A673 (cell line): ENCODE results near the gene APOC3. TPM values are rescaled to one million over a fixed set of nuclear protein-coding genes. Genes with fewer than 3 reads are reported as not detected.

Experiments used
- BruUV-seq: library from RNA; stranded (reverse); fragments of 400-500 nt; replicated peaks from 2 replicates; lab custom pipeline; 2021; lab: Mats Ljungman, UMichigan
- CTCF ChIA-PET: fragments of 300-600 bp; sonication (Branson Sonifier 250); formaldehyde crosslinking; loops from one replicate; lab custom pipeline; 2022; ENCODE audit warnings: antibody characterized with exemption; lab: Charles Lee
- POLR2A ChIA-PET: fragments of 300-600 bp; sonication (Branson Sonifier 250); formaldehyde crosslinking; loops from one replicate; lab custom pipeline; 2022; ENCODE audit warnings: antibody characterized with exemption; ENCODE audit not compliant: low non-redundant PET; lab: Charles Lee
- DNase-seq: peaks from one replicate; pipeline ENCODE4 v3.0.0-alpha.2; 2015; ENCODE audit warnings: low spot score
- H3K27ac ChIP-seq: fragments of 200-600 bp; sonication (generic); 2 replicates; pipeline ENCODE4 v1.5.1; 2016; ENCODE audit warnings: mixed run types, low read depth, mild to moderate bottlenecking, mixed read lengths, antibody characterized with exemption, low read length; ENCODE audit not compliant: poor library complexity, severe bottlenecking
- H3K27me3 ChIP-seq: fragments of 200-600 bp; sonication (generic); replicated peaks from 2 replicates; pipeline ENCODE4 v1.6.1; 2017; ENCODE audit warnings: mixed run types, low read depth, mild to moderate bottlenecking, mixed read lengths, antibody characterized with exemption, low read length; ENCODE audit not compliant: insufficient read depth, poor library complexity
- H3K36me3 ChIP-seq: fragments of 200-600 bp; sonication (generic); 2 replicates; pipeline ENCODE4 v1.6.1; 2016; ENCODE audit warnings: mixed run types, mild to moderate bottlenecking, mixed read lengths, antibody characterized with exemption, low read length; ENCODE audit not compliant: insufficient read depth, poor library complexity, severe bottlenecking
- H3K4me1 ChIP-seq: fragments of 200-600 bp; sonication (generic); 2 replicates; pipeline ENCODE4 v1.6.1; 2017; ENCODE audit warnings: mixed run types, mild to moderate bottlenecking, mixed read lengths, antibody characterized with exemption, low read length; ENCODE audit not compliant: insufficient read depth, poor library complexity, severe bottlenecking
- H3K4me3 ChIP-seq: fragments of 200-600 bp; sonication (generic); 2 replicates; pipeline ENCODE4 v1.5.1; 2016; ENCODE audit warnings: low read depth, mixed run types, mild to moderate bottlenecking, mixed read lengths, low read length; ENCODE audit not compliant: poor library complexity, severe bottlenecking
- H3K9me3 ChIP-seq: fragments of 200-600 bp; sonication (generic); 2 replicates; pipeline ENCODE4 v1.6.1; 2016; ENCODE audit warnings: mixed run types, low read depth, mild to moderate bottlenecking, mixed read lengths, antibody characterized with exemption, low read length; ENCODE audit not compliant: poor library complexity, severe bottlenecking
- CTCF ChIP-seq: fragments of 300-800, 200-600 bp; sonication (generic); conservative IDR thresholded peaks from 2 replicates; pipeline ENCODE4 v1.5.1; 2017; ENCODE audit warnings: low read depth, mild to moderate bottlenecking, antibody characterized with exemption, low read length, moderate library complexity, mixed read lengths
- EZH2 ChIP-seq: fragments of 200-600 bp; sonication (generic); IDR thresholded peaks from 2 replicates; pipeline ENCODE4 v1.6.1; 2017; ENCODE audit warnings: borderline replicate concordance, low read depth, mild to moderate bottlenecking, mixed read lengths, antibody characterized with exemption, low read length; ENCODE audit not compliant: poor library complexity, severe bottlenecking
- intact Hi-C: fragments of 100-400 bp; cut with micrococcal nuclease; formaldehyde crosslinking; loops from one replicate; pipeline ENCODE4 v1.10.0; 2022; ENCODE audit not compliant: unreplicated experiment
- total RNA-seq: library from RNA; stranded (reverse); gene quantifications from 2 replicates; pipeline ENCODE4 v1.2.3, GENCODE V29; 2021

The APOC3 gene
- total RNA-seq, 1 experiment from 2014 or later: not detected

- H3K27me3 ChIP-seq: no peaks in the 10 kb centered on the region
- no peaks in the 10 kb centered on the region for H3K9me3 ChIP-seq
- no peaks in the 10 kb centered on the region for H3K4me1 ChIP-seq
- H3K27ac ChIP-seq: no peak overlapping the region
- intact Hi-C loops: no loop called here
- BruUV-seq: no TSS peak
- ChIA-PET POLR2A (no interaction called here), CTCF (no interaction called here)
- DNase-seq: no peak
- H3K4me3 ChIP-seq: no peak overlapping the region
- TF ChIP-seq EZH2: no peak
- TF ChIP-seq CTCF: no peak
- no peaks in the 10 kb centered on the region for H3K36me3 ChIP-seq
These were observed 33.2 kb upstream of the APOC3 start for GRCh38 chr11:116796548-116796947.

- DNase-seq: no peak
- intact Hi-C loops: no loop called here
- H3K4me1 ChIP-seq: no peaks in the 10 kb centered on the region
- CTCF ChIA-PET: no interaction called here
- BruUV-seq: no TSS peak
- POLR2A ChIA-PET: no interaction called here
- no peak for TF ChIP-seq CTCF
- TF ChIP-seq EZH2: no peak
- H3K4me3 ChIP-seq: no peak overlapping the region
- no peak overlapping the region for H3K27ac ChIP-seq
- no peaks in the 10 kb centered on the region for H3K9me3 ChIP-seq
- H3K36me3 ChIP-seq: no peaks in the 10 kb centered on the region
- H3K27me3 ChIP-seq: no peaks in the 10 kb centered on the region
These were observed 31.9 kb upstream of the APOC3 start for GRCh38 chr11:116797816-116798215.

- ChIA-PET POLR2A (interaction anchor here (0.5 kb wide), 1 partner anchor 36 kb away, joined by 3 read pairs; no protein-coding TSS in a partner anchor), CTCF (no interaction called here)
- DNase-seq: no peak
- Histone ChIP-seq H3K27ac (no peak overlapping the region), H3K36me3 (no peaks in the 10 kb centered on the region), H3K27me3 (no peaks in the 10 kb centered on the region), H3K9me3 (no peaks in the 10 kb centered on the region), H3K4me3 (no peak overlapping the region), H3K4me1 (no peaks in the 10 kb centered on the region)
- BruUV-seq: no TSS peak
- intact Hi-C loops: no loop called here
- TF ChIP-seq CTCF (no peak), EZH2 (no peak)
These were observed 31.3 kb upstream of the APOC3 start for GRCh38 chr11:116798368-116798767.
